GM23248 (cell line): ENCODE results near the gene HSD17B2.

Experiments
- EZH2 ChIP-seq: fragments of 200-600 bp; sonication (generic); IDR thresholded peaks from 2 replicates; pipeline ENCODE4 v1.6.1; 2018; ENCODE audit warnings: antibody characterized with exemption, mild to moderate bottlenecking; ENCODE audit not compliant: insufficient read depth, poor library complexity, severe bottlenecking
- EZH2phosphoT487 ChIP-seq: fragments of 200-600 bp; sonication (generic); IDR thresholded peaks from 2 replicates; pipeline ENCODE4 v1.6.1; 2018; ENCODE audit warnings: antibody characterized with exemption, moderate library complexity, mild to moderate bottlenecking, low read depth; ENCODE audit not compliant: insufficient read depth

GRCh38 chr16:82111944-82112343 is 76.9 kb downstream of the HSD17B2 start:
- TF ChIP-seq EZH2 (no peak), EZH2phosphoT487 (no peak)
